ENCODE results near the gene PAPSS1.
A peak's percentile ranks its signal among the peaks of the same experiment; 100 is the strongest.
"Not testable (repeated sequence)": the region's sequence is repeated elsewhere in the genome, so short reads cannot be mapped to it uniquely, and the experiment has no call there.

The PAPSS1 gene

GRCh38 chr4:107737450-107737849 is 17.4 kb upstream of the PAPSS1 start:
- Mint-ChIP-seq H3K27me3 (no peaks in the 10 kb centered on the region), H3K36me3 (ENCODE audit: low read depth) (no peaks in the 10 kb centered on the region), H3K27ac (no peak overlapping the region), H3K4me1 (ENCODE audit: low read depth) (no peaks in the 10 kb centered on the region), H3K9me3 (no peaks in the 10 kb centered on the region), H3K4me3 (no peak overlapping the region)

GRCh38 chr4:107736924-107737448 is 17.0 kb upstream of the PAPSS1 start:
- Mint-ChIP-seq H3K4me1 (ENCODE audit: low read depth) (no peaks in the 10 kb centered on the region), H3K9me3 (no peaks in the 10 kb centered on the region), H3K36me3 (ENCODE audit: low read depth) (no peaks in the 10 kb centered on the region), H3K27me3 (no peaks in the 10 kb centered on the region), H3K27ac (no peak overlapping the region), H3K4me3 (no peak overlapping the region)

- Mint-ChIP-seq H3K27ac (no peak overlapping the region), H3K36me3 (ENCODE audit: low read depth) (no peaks in the 10 kb centered on the region), H3K27me3 (no peaks in the 10 kb centered on the region), H3K9me3 (no peaks in the 10 kb centered on the region), H3K4me1 (ENCODE audit: low read depth) (no peaks in the 10 kb centered on the region), H3K4me3 (no peak overlapping the region)
These were observed 16.0 kb upstream of the PAPSS1 start for GRCh38 chr4:107736037-107736436.

- Mint-ChIP-seq H3K9me3 (no peaks in the 10 kb centered on the region), H3K4me3 (no peak overlapping the region), H3K36me3 (ENCODE audit: low read depth) (no peaks in the 10 kb centered on the region), H3K27ac (no peak overlapping the region), H3K27me3 (no peaks in the 10 kb centered on the region), H3K4me1 (ENCODE audit: low read depth) (no peaks in the 10 kb centered on the region)
These were observed 14.1 kb upstream of the PAPSS1 start for GRCh38 chr4:107734120-107734519.

- H3K27me3 Mint-ChIP-seq, result no peaks in the 10 kb centered on the region
- no peaks in the 10 kb centered on the region for H3K36me3 Mint-ChIP-seq (ENCODE audit: low read depth)
- H3K4me3 Mint-ChIP-seq, result no peak overlapping the region
- H3K4me1 Mint-ChIP-seq (ENCODE audit: low read depth), result no peaks in the 10 kb centered on the region
- H3K27ac Mint-ChIP-seq, result no peak overlapping the region
- no peaks in the 10 kb centered on the region for H3K9me3 Mint-ChIP-seq
These were observed 13.4 kb upstream of the PAPSS1 start for GRCh38 chr4:107733431-107733925.

GRCh38 chr4:107729050-107729449 is 9.0 kb upstream of the PAPSS1 start:
- not testable (repeated sequence) for H3K27me3 Mint-ChIP-seq; H3K4me3 Mint-ChIP-seq; H3K27ac Mint-ChIP-seq; H3K4me1 Mint-ChIP-seq (ENCODE audit: low read depth); H3K36me3 Mint-ChIP-seq (ENCODE audit: low read depth); H3K9me3 Mint-ChIP-seq

GRCh38 chr4:107726131-107726925 is 6.3 kb upstream of the PAPSS1 start:
- H3K4me1 Mint-ChIP-seq (ENCODE audit: low read depth); H3K27ac Mint-ChIP-seq; H3K9me3 Mint-ChIP-seq; H3K27me3 Mint-ChIP-seq; H3K4me3 Mint-ChIP-seq; H3K36me3 Mint-ChIP-seq (ENCODE audit: low read depth): not testable (repeated sequence)

- H3K4me1 Mint-ChIP-seq (ENCODE audit: low read depth), result peaks cover 10% of the 10 kb centered on the region
- no peaks in the 10 kb centered on the region for H3K36me3 Mint-ChIP-seq (ENCODE audit: low read depth)
- no peak overlapping the region for H3K27ac Mint-ChIP-seq
- no peak overlapping the region for H3K4me3 Mint-ChIP-seq
- H3K9me3 Mint-ChIP-seq, result no peaks in the 10 kb centered on the region
- no peaks in the 10 kb centered on the region for H3K27me3 Mint-ChIP-seq
These were observed 5.3 kb upstream of the PAPSS1 start for GRCh38 chr4:107725281-107725859.

GRCh38 chr4:107723331-107723730 is 3.3 kb upstream of the PAPSS1 start:
- H3K9me3 Mint-ChIP-seq; H3K36me3 Mint-ChIP-seq (ENCODE audit: low read depth); H3K27ac Mint-ChIP-seq; H3K27me3 Mint-ChIP-seq; H3K4me3 Mint-ChIP-seq: not testable (repeated sequence)
- H3K4me1 Mint-ChIP-seq (ENCODE audit: low read depth), result peaks cover 22% of the 10 kb centered on the region

GRCh38 chr4:107721436-107722100 is 1.5 kb upstream of the PAPSS1 start:
- Mint-ChIP-seq H3K9me3 (no peaks in the 10 kb centered on the region), H3K36me3 (ENCODE audit: low read depth) (peaks cover 9% of the 10 kb centered on the region), H3K27me3 (no peaks in the 10 kb centered on the region), H3K4me1 (ENCODE audit: low read depth) (peaks cover 32% of the 10 kb centered on the region), H3K4me3 (peak overlapping the region; percentile 97), H3K27ac (peak overlapping the region; percentile 96)

- Mint-ChIP-seq H3K27me3 (no peaks in the 10 kb centered on the region), H3K9me3 (no peaks in the 10 kb centered on the region), H3K36me3 (ENCODE audit: low read depth) (peaks cover 9% of the 10 kb centered on the region), H3K4me1 (ENCODE audit: low read depth) (peaks cover 32% of the 10 kb centered on the region), H3K4me3 (peak overlapping the region; percentile 97), H3K27ac (peak overlapping the region; percentile 86)
These were observed 670 bp downstream of the PAPSS1 start for GRCh38 chr4:107719207-107719921.

GRCh38 chr4:107718351-107718965 is 1.6 kb downstream of the PAPSS1 start:
- peak overlapping the region; percentile 26 for H3K27ac Mint-ChIP-seq

GRCh38 chr4:107714256-107714655 is 5.8 kb downstream of the PAPSS1 start:
- Mint-ChIP-seq H3K36me3 (ENCODE audit: low read depth) (peaks cover 21% of the 10 kb centered on the region), H3K4me1 (ENCODE audit: low read depth) (peaks cover 41% of the 10 kb centered on the region), H3K27ac (no peak overlapping the region), H3K9me3 (peaks cover 12% of the 10 kb centered on the region), H3K27me3 (no peaks in the 10 kb centered on the region), H3K4me3 (no peak overlapping the region)

More at GRCh38 chr4:107718351-107718965, 1.6 kb downstream of the PAPSS1 start:
- no peaks in the 10 kb centered on the region for H3K9me3 Mint-ChIP-seq
- H3K27me3 Mint-ChIP-seq, result no peaks in the 10 kb centered on the region
- peak overlapping the region; percentile 97 for H3K4me3 Mint-ChIP-seq
- H3K4me1 Mint-ChIP-seq (ENCODE audit: low read depth), result peaks cover 32% of the 10 kb centered on the region
- peaks cover 14% of the 10 kb centered on the region for H3K36me3 Mint-ChIP-seq (ENCODE audit: low read depth)

GRCh38 chr4:107712236-107712635 is 7.8 kb downstream of the PAPSS1 start:
- no peaks in the 10 kb centered on the region for H3K27me3 Mint-ChIP-seq
- H3K4me1 Mint-ChIP-seq (ENCODE audit: low read depth), result peaks cover 22% of the 10 kb centered on the region
- H3K4me3 Mint-ChIP-seq, result no peak overlapping the region
- H3K36me3 Mint-ChIP-seq (ENCODE audit: low read depth), result peaks cover 18% of the 10 kb centered on the region
- H3K9me3 Mint-ChIP-seq, result peaks cover 12% of the 10 kb centered on the region
- no peak overlapping the region for H3K27ac Mint-ChIP-seq

Data from stimulated activated naive CD8-positive, alpha-beta T cell treated with anti-CD3 and anti-CD28 coated beads, Interleukin-15, Interleukin-2, amounts not matched to agents 100 ng/mL and 50 ng/mL, for 24 hours (primary cell).